ENCODE results near the gene STAT6.
A peak's percentile ranks its signal among the peaks of the same experiment; 100 is the strongest.

The STAT6 gene

GRCh38 chr12:57130941-57131340 is 19.8 kb upstream of the STAT6 start:
- Histone ChIP-seq H4K20me1 (ENCODE audit: insufficient read depth, low read length, poor library complexity, severe bottlenecking) (no peaks in the 10 kb centered on the region), H3K9ac (ENCODE audit: low read depth, low read length, poor library complexity, severe bottlenecking) (no peak overlapping the region), H3K36me3 (ENCODE audit: insufficient read depth, low read length) (no peaks in the 10 kb centered on the region), H3K4me1 (ENCODE audit: insufficient read depth, low read length, poor library complexity, severe bottlenecking) (peaks cover 29% of the 10 kb centered on the region), H3K4me2 (ENCODE audit: low read depth, low read length, poor library complexity, severe bottlenecking) (no peak overlapping the region), H3K9me3 (ENCODE audit: insufficient read depth, low read depth, low read length) (no peaks in the 10 kb centered on the region), H3K4me3 (ENCODE audit: low read length, poor library complexity, severe bottlenecking) (no peak overlapping the region), H3K27me3 (ENCODE audit: insufficient read depth, low read length, poor library complexity, severe bottlenecking) (no peaks in the 10 kb centered on the region), H2AFZ (ENCODE audit: low read length) (no peak overlapping the region), H3K79me2 (ENCODE audit: insufficient read depth, low read length) (no peaks in the 10 kb centered on the region), H3F3A (ENCODE audit: low read depth) (no peaks in the 10 kb centered on the region; the same call in 1 of the 2 replicates), H3K9me2 (replicated peaks; ENCODE audit: low read depth, low read length) (no peaks in the 10 kb centered on the region)
- TF ChIP-seq CTCF (conservative IDR thresholded peaks at IDR 0.05; ENCODE audit: low read length) (no peak), EZH2phosphoT487 (IDR thresholded peaks at IDR 0.05; ENCODE audit: borderline replicate concordance) (no peak)

GRCh38 chr12:57129889-57130288 is 18.7 kb upstream of the STAT6 start:
- H3K4me1 ChIP-seq (ENCODE audit: insufficient read depth, low read length, poor library complexity, severe bottlenecking) = peaks cover 29% of the 10 kb centered on the region
- H3K9me2 ChIP-seq (replicated peaks; ENCODE audit: low read depth, low read length) = no peaks in the 10 kb centered on the region
- no peaks in the 10 kb centered on the region for H4K20me1 ChIP-seq (ENCODE audit: insufficient read depth, low read length, poor library complexity, severe bottlenecking)
- no peaks in the 10 kb centered on the region for H3K36me3 ChIP-seq (ENCODE audit: insufficient read depth, low read length)
- no peaks in the 10 kb centered on the region for H3K27me3 ChIP-seq (ENCODE audit: insufficient read depth, low read length, poor library complexity, severe bottlenecking)
- H3K79me2 ChIP-seq (ENCODE audit: insufficient read depth, low read length) = no peaks in the 10 kb centered on the region
- TF ChIP-seq EZH2phosphoT487 (IDR thresholded peaks at IDR 0.05; ENCODE audit: borderline replicate concordance) (no peak), CTCF (conservative IDR thresholded peaks at IDR 0.05; ENCODE audit: low read length) (no peak)
- no peak overlapping the region for H3K9ac ChIP-seq (ENCODE audit: low read depth, low read length, poor library complexity, severe bottlenecking)
- peak overlapping the region; percentile 88 for H3K4me2 ChIP-seq (ENCODE audit: low read depth, low read length, poor library complexity, severe bottlenecking)
- H3F3A ChIP-seq (ENCODE audit: low read depth) = no peaks in the 10 kb centered on the region; the same call in 1 of the 2 replicates
- no peaks in the 10 kb centered on the region for H3K9me3 ChIP-seq (ENCODE audit: insufficient read depth, low read depth, low read length)
- no peak overlapping the region for H2AFZ ChIP-seq (ENCODE audit: low read length)
- peak overlapping the region; percentile 82 for H3K4me3 ChIP-seq (ENCODE audit: low read length, poor library complexity, severe bottlenecking)

- peaks cover 29% of the 10 kb centered on the region for H3K4me1 ChIP-seq (ENCODE audit: insufficient read depth, low read length, poor library complexity, severe bottlenecking)
- no peaks in the 10 kb centered on the region for H4K20me1 ChIP-seq (ENCODE audit: insufficient read depth, low read length, poor library complexity, severe bottlenecking)
- H2AFZ ChIP-seq (ENCODE audit: low read length) = no peak overlapping the region
- no peak overlapping the region for H3K9ac ChIP-seq (ENCODE audit: low read depth, low read length, poor library complexity, severe bottlenecking)
- no peaks in the 10 kb centered on the region for H3K27me3 ChIP-seq (ENCODE audit: insufficient read depth, low read length, poor library complexity, severe bottlenecking)
- H3K9me2 ChIP-seq (replicated peaks; ENCODE audit: low read depth, low read length) = no peaks in the 10 kb centered on the region
- no peaks in the 10 kb centered on the region for H3K9me3 ChIP-seq (ENCODE audit: insufficient read depth, low read depth, low read length)
- no peaks in the 10 kb centered on the region for H3K36me3 ChIP-seq (ENCODE audit: insufficient read depth, low read length)
- no peaks in the 10 kb centered on the region; the same call in 1 of the 2 replicates for H3F3A ChIP-seq (ENCODE audit: low read depth)
- peak overlapping the region; percentile 88 for H3K4me2 ChIP-seq (ENCODE audit: low read depth, low read length, poor library complexity, severe bottlenecking)
- H3K4me3 ChIP-seq (ENCODE audit: low read length, poor library complexity, severe bottlenecking) = peak overlapping the region; percentile 82
- no peaks in the 10 kb centered on the region for H3K79me2 ChIP-seq (ENCODE audit: insufficient read depth, low read length)
- TF ChIP-seq CTCF (conservative IDR thresholded peaks at IDR 0.05; ENCODE audit: low read length) (no peak), EZH2phosphoT487 (IDR thresholded peaks at IDR 0.05; ENCODE audit: borderline replicate concordance) (no peak)
Observed at GRCh38 chr12:57129321-57129842, 18.2 kb upstream of the STAT6 start.
